ENCODE data around the gene KDM5C. TPM values are rescaled to one million over a fixed set of nuclear protein-coding genes. Genes with fewer than 3 reads are reported as not detected.

KDM5C gene
- total RNA-seq, 1 experiment from 2014 or later: 98.7 TPM

DNA sequence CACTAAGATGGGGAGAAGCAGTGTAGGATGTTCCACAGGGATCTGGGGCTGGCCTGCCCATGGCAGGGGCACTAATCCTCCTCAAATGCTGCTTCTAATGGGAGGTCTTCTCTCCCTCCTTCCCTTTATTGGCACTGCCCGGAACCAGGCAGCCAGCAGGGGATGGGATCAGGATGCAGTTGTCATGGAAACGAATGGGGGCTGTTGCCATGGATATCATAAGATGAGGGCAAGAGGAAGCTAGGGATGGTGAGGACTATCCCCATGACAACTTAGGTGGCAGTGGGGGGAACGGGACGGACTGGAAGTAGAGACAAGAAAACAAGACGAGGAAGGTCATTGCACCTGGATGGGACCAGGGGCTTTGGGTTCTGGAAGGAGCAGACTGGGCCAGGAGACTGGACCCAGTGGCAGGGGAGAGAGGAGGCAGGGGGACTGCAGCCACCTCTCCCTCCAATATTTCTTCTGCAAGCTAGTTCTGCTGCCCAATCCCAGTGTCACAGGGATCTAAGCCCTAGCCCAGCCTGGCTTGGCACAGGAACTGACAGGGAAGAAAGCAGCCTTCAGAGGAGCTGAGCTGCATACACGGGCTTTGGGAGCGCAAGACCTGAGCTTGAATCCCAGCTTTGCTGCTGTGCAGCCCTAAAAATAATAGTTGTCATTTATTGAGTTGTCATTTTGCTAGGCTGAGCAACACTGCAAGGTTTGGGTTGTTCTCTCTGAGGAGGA is 37.3 kb upstream of the KDM5C start:
- no peak overlapping the region for H3K27ac ChIP-seq (ENCODE audit: insufficient read length, low read depth, low read length)
- Mint-ChIP-seq H3K4me3 (no peak overlapping the region), H3K27me3 (ENCODE audit: low read depth) (no peaks in the 10 kb centered on the region; the same call in none of the 2 replicates), H3K9me3 (peaks cover 75 to 79% of the 10 kb centered on the region in 2 experiments), H3K36me3 (ENCODE audit: insufficient read depth in 1 of 3, low read depth in 3 of 3) (peaks cover 10 to 19% (median 14%) of the 10 kb centered on the region in 3 experiments; a peak in 6 of 7 replicates), H3K27ac (no peak overlapping the region; a peak in 1 of 7 replicates), H3K4me1 (peaks cover 4% of the 10 kb centered on the region in 2 experiments; a peak in 3 of 4 replicates)
- no peak overlapping the region for H2BK20ac ChIP-seq (ENCODE audit: low read depth, low read length, poor library complexity, severe bottlenecking)
- no peak overlapping the region for H3K9ac ChIP-seq (ENCODE audit: extremely low read depth, insufficient read length, low read length)
- no CpG with 5 or more reads among the region's 7 CpGs for WGBS (ENCODE audit: extremely low coverage, insufficient read length, low lambda C conversion rate)
- no peak overlapping the region for H3K23ac ChIP-seq (ENCODE audit: insufficient read length, low read depth, low read length)
- no peak overlapping the region for H3T11ph ChIP-seq (ENCODE audit: low read length)
- H4K20me1 ChIP-seq (ENCODE audit: control insufficient read depth, insufficient read depth, insufficient read length): no peaks in the 10 kb centered on the region
- H2BK12ac ChIP-seq (ENCODE audit: insufficient read length, low read depth, low read length): no peak overlapping the region
- no peaks in the 10 kb centered on the region for H3K27me3 ChIP-seq (ENCODE audit: insufficient read depth, low read length)
- no peak overlapping the region for H2BK15ac ChIP-seq (ENCODE audit: low read depth, low read length)
- H2BK120ac ChIP-seq (ENCODE audit: low read depth, low read length, poor library complexity, severe bottlenecking): no peak overlapping the region
- no peak overlapping the region for H3K56ac ChIP-seq (ENCODE audit: insufficient read length, low read depth, low read length)
- H3K14ac ChIP-seq (ENCODE audit: insufficient read depth, low read length): no peak overlapping the region
- TF ChIP-seq CTCF (conservative IDR thresholded peaks at IDR 0.05): no peak
- H3K9me3 ChIP-seq (ENCODE audit: control insufficient read depth, low read depth, low read length): peaks cover 22% of the 10 kb centered on the region
- H2AK5ac ChIP-seq (ENCODE audit: insufficient read length, low read length): no peak overlapping the region
- no peaks in the 10 kb centered on the region for H3K79me2 ChIP-seq (ENCODE audit: insufficient read depth, low read length)
- no peak overlapping the region for H2BK5ac ChIP-seq (ENCODE audit: insufficient read length, low read length)
- H3K18ac ChIP-seq (ENCODE audit: insufficient read length, low read depth, low read length): no peak overlapping the region
- H3K4me1 ChIP-seq (ENCODE audit: insufficient read depth, low read length): no peaks in the 10 kb centered on the region
- no peak overlapping the region for H3K4ac ChIP-seq (ENCODE audit: low read depth, low read length)
- no peak for DNase-seq
- H2AFZ ChIP-seq (ENCODE audit: low read length): no peak overlapping the region
- no peak overlapping the region for H4K5ac ChIP-seq (ENCODE audit: insufficient read length, low read depth, low read length)
- no peaks in the 10 kb centered on the region for H3K23me2 ChIP-seq (ENCODE audit: insufficient read length, low read depth, low read length, poor library complexity, severe bottlenecking)
- H4K8ac ChIP-seq (replicated peaks; ENCODE audit: insufficient read length, low read depth, low read length): no peak overlapping the region
- no peaks in the 10 kb centered on the region for H3K79me1 ChIP-seq (ENCODE audit: insufficient read depth, low read depth, low read length, poor library complexity, severe bottlenecking)
- no peak overlapping the region for H4K91ac ChIP-seq (ENCODE audit: insufficient read length, low read depth, low read length)
- no peak overlapping the region for H3K4me2 ChIP-seq (ENCODE audit: insufficient read depth, insufficient read length, low read length)
